Urothelium cell line (cell line): ENCODE results near the gene LRRC45.

Experiments
- DNase-seq: peaks from one replicate; pipeline ENCODE4 v3.0.0; 2011; ENCODE audit warnings: low spot score, mixed read lengths
- FAIRE-seq: peaks from 2 replicates; lab custom pipeline; 2011; peaks lifted over from hg19 to GRCh38; lab: Jason Lieb, UNC

Gene LRRC45

DNA sequence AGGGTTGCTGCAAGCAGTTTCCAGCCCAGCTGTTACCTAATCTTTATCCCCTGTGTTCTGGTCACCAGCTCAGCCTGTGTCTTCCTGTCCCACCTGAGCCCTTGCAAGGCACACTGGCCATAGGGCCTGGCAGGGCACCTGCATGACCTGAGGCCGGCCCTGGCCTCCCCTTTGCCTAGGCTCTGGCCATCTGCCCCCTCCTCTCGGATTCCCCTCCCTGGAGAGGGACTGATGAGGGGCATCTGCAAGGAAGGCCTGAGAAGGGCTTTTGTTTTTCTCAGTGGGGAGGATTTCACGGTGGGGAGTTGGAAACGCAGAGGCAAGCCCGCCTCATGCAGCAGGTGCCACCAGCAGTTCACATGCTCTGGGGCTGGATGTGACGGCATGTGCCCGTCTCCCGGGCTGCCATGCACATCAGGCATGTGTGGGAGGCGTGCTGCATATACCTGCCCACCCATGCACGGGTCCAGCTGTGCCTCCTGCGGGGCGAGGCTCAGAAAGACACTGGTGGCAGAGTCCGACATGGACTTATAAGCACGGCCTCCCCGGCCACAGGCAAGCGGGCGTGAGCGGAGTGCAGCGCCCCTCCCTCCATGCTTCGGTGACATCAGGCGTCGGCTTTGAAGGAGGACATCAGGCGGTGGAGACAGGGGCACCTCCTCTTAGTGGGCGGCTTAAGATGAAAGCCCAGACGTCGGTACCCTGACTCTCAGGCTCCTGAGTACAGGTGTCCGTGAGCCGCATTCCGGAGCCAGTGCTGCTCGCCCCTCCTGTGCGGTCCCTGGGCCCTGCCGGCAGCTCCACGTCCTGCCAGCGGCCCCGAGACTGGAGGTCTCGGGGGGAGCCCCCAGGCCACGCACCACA lies 29.1 kb upstream of the LRRC45 start:
- no peak for DNase-seq
- FAIRE-seq = no peak

GRCh38 chr17:81994593-81995462 lies 28.3 kb upstream of the LRRC45 start:
- DNase-seq = no peak
- no peak for FAIRE-seq

DNA sequence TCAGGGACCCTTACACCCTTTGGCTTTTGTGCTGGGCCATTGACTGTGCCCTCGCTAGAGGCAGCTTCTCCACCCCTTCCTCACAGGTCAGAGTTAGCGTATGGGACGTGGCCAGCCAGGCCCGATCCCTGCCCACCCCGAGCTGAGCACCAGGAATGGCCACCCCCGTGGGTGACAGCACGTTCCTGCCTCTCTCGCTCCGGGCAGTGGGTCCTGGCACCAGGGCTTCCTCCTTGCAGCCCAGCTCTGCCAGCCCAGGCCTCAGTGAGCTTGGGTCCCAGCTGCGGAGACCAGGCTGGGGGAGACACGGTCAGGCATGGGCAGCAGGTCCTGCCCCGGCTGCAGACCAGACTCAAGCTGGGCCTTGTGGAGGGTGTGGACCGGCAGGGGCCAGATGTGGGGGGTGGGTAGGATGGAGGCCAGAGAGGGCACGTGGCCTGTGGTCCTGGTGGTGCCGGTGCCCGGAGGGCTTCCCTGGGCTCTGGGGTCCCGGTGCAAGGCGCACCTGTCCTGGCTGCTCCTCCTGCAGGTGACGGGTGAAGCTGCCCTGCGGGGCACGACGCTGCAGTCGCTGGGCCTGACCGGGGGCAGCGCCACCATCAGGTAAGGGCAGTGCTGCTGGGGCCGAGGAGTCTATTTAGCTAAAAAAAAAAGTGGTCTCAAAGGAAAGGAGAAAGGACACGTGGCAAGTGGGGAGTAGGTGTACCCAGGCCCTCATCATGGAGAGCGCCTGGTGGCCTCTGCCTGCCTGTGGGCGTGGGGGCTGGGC lies 27.5 kb upstream of the LRRC45 start:
- no peak for FAIRE-seq
- DNase-seq = no peak

- no peak for DNase-seq
Observed at GRCh38 chr17:81996232-81996756, 26.8 kb upstream of the LRRC45 start.

GRCh38 chr17:81996757-81997441 lies 26.2 kb upstream of the LRRC45 start:
- no peak for FAIRE-seq
- DNase-seq = no peak

More at GRCh38 chr17:81996232-81996756, 26.8 kb upstream of the LRRC45 start:
- no peak for FAIRE-seq

GRCh38 chr17:81998212-81998611 lies 24.9 kb upstream of the LRRC45 start:
- DNase-seq = no peak
- no peak for FAIRE-seq

GRCh38 chr17:81998691-81999438 lies 24.2 kb upstream of the LRRC45 start:
- FAIRE-seq (no peak), DNase-seq (no peak)

DNA sequence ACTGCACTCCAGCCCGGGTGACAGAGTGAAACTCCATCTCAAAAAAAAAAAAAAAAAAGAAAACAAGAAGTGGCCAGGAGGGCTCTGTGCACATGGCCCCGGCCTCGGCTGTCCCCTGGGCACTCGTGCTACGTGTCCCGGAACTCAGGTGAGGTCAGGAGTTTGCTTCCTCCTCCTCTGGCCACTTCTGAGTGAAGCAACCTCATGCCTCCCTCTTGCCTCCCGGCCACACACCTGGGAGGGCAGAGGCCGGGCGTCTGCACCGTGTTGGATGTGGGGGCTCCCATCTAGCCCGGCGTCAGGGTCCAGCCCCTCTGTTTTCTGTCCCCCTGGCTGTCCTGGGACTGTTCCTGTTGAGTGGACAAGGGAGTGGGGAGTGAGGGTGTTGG lies 23.5 kb upstream of the LRRC45 start:
- DNase-seq = no peak
- no peak for FAIRE-seq

DNA sequence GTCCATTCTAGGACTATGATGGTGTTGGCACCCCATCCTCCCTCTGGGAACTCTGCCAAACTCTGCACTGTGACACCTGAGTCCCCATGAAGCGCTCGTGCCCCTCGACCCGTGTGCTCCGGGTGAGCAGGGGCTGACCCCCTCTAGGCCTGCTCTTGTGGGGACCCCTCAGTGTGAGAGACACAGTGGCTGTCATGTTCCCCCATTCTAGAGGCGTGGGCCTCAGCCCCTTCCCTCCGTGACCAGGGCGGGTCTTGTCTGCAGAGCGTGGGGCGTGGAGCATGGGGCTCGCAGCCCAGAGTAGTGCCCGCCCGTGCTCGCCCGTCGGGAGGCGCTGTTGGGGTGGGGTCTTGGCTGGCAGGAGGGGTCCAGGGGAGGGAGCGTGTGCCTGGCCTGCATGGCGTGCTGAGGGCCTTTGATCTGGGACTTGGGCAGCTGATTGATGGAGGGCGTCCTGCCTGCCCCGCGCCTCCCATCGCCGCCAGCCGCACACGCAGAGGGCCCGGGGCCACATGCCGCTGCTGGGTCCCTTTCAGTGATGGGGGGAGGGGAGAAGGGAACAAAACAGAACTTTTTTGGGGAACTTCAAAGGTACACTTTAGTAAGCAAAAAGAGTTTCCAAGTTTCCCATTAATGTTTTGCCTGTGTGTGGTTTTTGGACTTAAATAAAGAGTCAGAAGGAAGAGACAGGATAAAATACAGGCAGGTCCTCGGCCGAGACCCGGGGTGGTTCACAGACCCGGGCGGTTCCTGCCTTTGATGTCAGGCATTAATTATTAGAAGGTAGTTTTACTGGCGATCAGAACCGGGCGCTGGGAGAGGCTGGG lies 22.9 kb upstream of the LRRC45 start:
- no peak for FAIRE-seq
- DNase-seq = no peak

GRCh38 chr17:82000803-82001570 lies 22.1 kb upstream of the LRRC45 start:
- DNase-seq (no peak), FAIRE-seq (no peak)

DNA sequence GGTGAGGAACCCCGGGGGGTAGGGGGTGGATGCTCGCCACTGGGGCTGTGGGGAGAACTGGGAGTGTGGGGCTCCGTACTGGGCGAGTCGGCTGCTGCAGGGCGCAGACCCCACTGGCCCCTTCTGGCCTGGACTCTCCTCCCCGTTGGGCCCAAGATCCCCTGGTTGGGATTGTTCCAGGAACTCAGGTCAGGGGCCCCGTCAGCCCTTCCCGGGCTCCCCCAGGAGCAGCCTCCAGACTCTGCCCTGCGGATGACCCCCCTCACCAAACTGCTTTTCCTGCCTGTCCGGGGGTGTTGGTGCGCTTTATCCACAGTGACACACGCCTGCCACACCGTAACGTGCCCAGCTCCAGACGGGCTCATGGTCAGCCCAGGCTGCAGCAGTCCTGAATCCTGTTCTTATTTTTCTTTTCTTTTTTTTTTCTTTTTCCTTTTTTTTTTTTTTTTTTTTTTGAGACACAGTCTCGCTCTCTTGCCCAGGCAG lies 21.5 kb upstream of the LRRC45 start:
- FAIRE-seq = no peak
- no peak for DNase-seq

DNA sequence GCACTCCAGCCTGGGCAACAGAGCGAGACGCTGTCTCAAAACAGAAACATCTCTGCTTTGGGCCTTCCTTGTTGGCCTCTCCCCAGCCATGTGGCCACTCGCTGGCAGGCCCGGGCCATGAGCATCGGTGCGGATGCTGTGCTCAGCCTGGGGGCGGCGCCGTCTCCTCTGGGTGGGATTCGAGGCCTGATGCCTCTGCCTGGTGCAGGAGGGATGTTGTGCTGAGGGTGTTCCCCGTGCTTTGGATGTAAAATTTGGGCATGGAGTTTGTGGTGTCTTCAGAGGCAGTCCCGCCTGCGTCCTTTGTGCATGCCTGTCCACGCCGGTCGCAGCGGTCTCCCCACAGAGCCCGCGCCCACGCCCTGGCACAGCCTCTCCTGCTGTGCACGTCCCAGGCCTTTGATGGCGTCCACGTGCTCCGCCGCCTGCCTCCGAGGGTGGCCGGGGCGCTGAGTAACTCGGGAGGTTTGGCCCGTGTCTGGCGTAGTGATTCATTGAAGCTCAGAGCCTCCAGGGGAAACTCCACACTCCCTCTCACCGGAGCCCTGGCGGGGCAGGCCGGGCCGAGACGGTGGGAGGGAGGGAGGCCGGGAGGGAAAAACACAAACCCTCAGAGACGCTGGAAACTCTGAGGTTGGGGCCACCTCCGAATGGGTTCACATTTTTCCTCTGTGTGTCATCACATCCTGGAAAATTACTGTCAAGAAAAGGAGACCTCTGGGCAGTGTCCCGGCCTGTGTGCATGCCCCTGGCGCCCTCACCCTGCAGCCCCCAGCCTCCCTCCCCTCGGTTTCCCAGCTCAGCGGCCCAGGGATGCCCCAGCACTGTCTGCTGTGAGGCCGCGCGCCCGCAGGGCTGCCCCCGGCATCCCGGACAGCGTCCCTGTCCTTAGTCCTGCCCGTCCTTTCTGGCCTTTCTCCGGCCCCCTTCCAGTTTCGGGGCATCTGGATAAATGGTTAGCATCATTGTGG lies 19.4 kb upstream of the LRRC45 start:
- DNase-seq (peak; percentile 98), FAIRE-seq (peak; percentile 95)

DNA sequence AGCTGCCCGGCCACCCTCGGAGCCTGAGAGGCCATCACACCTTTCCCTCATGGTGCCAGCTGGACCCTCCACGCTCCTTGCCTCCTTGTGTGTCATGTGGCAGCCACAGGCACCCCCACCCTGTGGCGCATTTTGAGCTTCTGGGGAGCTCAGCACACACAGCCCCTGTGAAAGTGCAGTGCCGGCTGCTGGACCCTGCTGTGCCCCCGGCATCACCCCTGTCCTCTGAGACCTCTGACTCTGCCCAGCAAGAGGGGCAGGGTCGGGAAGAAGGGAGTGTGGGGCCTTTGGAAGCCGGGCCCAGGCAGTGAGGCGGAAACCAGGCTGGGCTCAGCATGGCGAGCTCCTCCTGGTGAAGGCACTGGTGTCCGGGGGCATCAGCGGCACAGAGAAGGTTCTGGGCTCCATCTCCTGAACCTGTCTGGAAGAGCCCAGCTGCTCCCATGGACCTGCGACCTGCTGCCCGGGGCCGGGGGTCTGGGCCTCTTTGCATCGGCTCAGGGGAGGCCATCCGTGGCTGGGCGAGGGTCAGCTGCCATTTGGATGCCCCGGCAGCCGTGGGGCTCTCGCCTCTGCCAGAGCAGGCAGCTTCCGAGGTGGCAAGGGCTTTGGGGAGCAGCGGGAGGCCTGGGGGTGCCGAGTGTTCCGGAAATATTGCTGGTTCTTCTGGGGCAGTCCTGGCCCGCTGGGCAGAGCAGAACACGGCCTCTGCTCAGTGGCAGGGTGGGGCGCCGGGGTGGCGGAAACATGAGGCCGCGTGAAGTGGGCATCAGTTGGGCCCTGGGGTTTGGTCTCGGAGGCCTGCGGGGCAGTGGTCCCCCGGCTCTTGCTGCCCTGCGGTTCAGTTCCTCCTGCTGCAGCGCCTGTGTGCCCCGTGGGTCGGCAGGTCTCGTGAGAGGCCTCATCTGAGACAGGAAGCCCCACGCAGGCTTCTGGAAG lies 18.3 kb upstream of the LRRC45 start:
- FAIRE-seq (no peak), DNase-seq (no peak)

GRCh38 chr17:82005701-82006348 lies 17.3 kb upstream of the LRRC45 start:
- peak; percentile 99 for FAIRE-seq
- DNase-seq = no peak
